IMR-90 (cell line): ENCODE results near the gene FAM162B. TPM values are rescaled to one million over a fixed set of nuclear protein-coding genes. Genes with fewer than 3 reads are reported as not detected.

Source experiments
- ATAC-seq: fragments of 200-7000 bp; cut with Tn5 transposase; 2 replicates; pipeline ENCODE4 v1.9.1; 2020; ENCODE audit warnings: low read depth, mild to moderate bottlenecking, moderate library complexity
- BruUV-seq: library from RNA; stranded (reverse); fragments of 400-500 nt; replicated peaks from 2 replicates; lab custom pipeline; 2021; lab: Mats Ljungman, UMichigan
- CTCF ChIA-PET: fragments of 300-600 bp; formaldehyde crosslinking; extraction: SDS; loops from one replicate; lab custom pipeline; 2021; ENCODE audit warnings: antibody characterized with exemption; lab: Yijun Ruan, JAX
- POLR2A ChIA-PET: fragments of 300-600 bp; sonication (Branson Sonifier 250); formaldehyde crosslinking; loops from one replicate; lab custom pipeline; 2022; ENCODE audit warnings: antibody characterized with exemption; ENCODE audit not compliant: unreplicated experiment; lab: Charles Lee
- DNase-seq: peaks from one replicate; pipeline ENCODE4 v3.0.0; 2013
- H2AFZ ChIP-seq: replicated peaks from 2 replicates; pipeline ENCODE3; 2013; ENCODE audit warnings: low read length, mild to moderate bottlenecking; ENCODE audit not compliant: poor library complexity
- H2AK5ac ChIP-seq: 2 replicates; pipeline ENCODE4 v1.6.1; 2013; ENCODE audit warnings: low read depth, low read length, inconsistent platforms
- H2AK9ac ChIP-seq: replicated peaks from 2 replicates; pipeline ENCODE3; 2013; ENCODE audit warnings: mild to moderate bottlenecking, low read depth, low read length, moderate library complexity; ENCODE audit not compliant: poor library complexity
- H2BK120ac ChIP-seq: 2 replicates; pipeline ENCODE4 v1.6.1; 2013; ENCODE audit warnings: low read depth, low read length, inconsistent platforms
- H2BK15ac ChIP-seq: 3 replicates; pipeline ENCODE4 v1.6.1; 2013; ENCODE audit warnings: low read depth, low read length, inconsistent platforms
- H2BK20ac ChIP-seq: 2 replicates; pipeline ENCODE4 v1.6.1; 2013; ENCODE audit warnings: low read depth, mild to moderate bottlenecking, inconsistent platforms, low read length, moderate library complexity
- H2BK5ac ChIP-seq: 2 replicates; pipeline ENCODE4 v1.6.1; 2013; ENCODE audit warnings: mild to moderate bottlenecking, low read depth, low read length, inconsistent platforms; ENCODE audit not compliant: poor library complexity, severe bottlenecking
- H3K14ac ChIP-seq: replicated peaks from 2 replicates; pipeline ENCODE4 v1.6.1; 2013; ENCODE audit warnings: low read depth, low read length, inconsistent platforms
- H3K18ac ChIP-seq: 2 replicates; pipeline ENCODE4 v1.6.1; 2013; ENCODE audit warnings: low read depth, low read length, control low read depth
- H3K23ac ChIP-seq: 2 replicates; pipeline ENCODE4 v1.6.1; 2013; ENCODE audit warnings: low read depth, low read length, inconsistent platforms
- H3K27ac ChIP-seq: 2 replicates; pipeline ENCODE4 v1.5.1; 2013; ENCODE audit warnings: mild to moderate bottlenecking, control low read depth, low read length; ENCODE audit not compliant: insufficient read depth
- H3K27me3 ChIP-seq: 2 replicates; pipeline ENCODE4 v1.6.1; 2013; ENCODE audit warnings: low read length; ENCODE audit not compliant: control insufficient read depth, insufficient read depth
- H3K36me3 ChIP-seq: 2 replicates; pipeline ENCODE4 v1.6.1; 2013; ENCODE audit warnings: low read length, mixed read lengths; ENCODE audit not compliant: control insufficient read depth, insufficient read depth
- H3K4ac ChIP-seq: 2 replicates; pipeline ENCODE4 v1.6.1; 2013; ENCODE audit warnings: low read depth, low read length, inconsistent platforms
- H3K4me1 ChIP-seq: 2 replicates; pipeline ENCODE4 v1.6.1; 2013; ENCODE audit warnings: low read length, mixed read lengths; ENCODE audit not compliant: control insufficient read depth, insufficient read depth
- H3K4me2 ChIP-seq: 2 replicates; pipeline ENCODE4 v1.6.1; 2013; ENCODE audit warnings: low read depth, mild to moderate bottlenecking, control low read depth, low read length, moderate library complexity
- H3K4me3 ChIP-seq: 2 replicates; pipeline ENCODE4 v1.5.1; 2013; ENCODE audit warnings: low read depth, mild to moderate bottlenecking, control low read depth, low read length, moderate library complexity; ENCODE audit not compliant: insufficient read depth
- H3K56ac ChIP-seq: 2 replicates; pipeline ENCODE4 v1.6.1; 2013; ENCODE audit warnings: low read length, inconsistent platforms; ENCODE audit not compliant: insufficient read depth; ENCODE audit errors: extremely low read depth
- H3K79me1 ChIP-seq, 2 experiments: 2 replicates each; pipeline ENCODE4 v1.6.1; 2013; ENCODE audit warnings: low read length in 2 of 2, inconsistent platforms in 1 of 2, low read depth in 1 of 2
- H3K9ac ChIP-seq: 2 replicates; pipeline ENCODE4 v1.6.1; 2013; ENCODE audit warnings: low read depth, low read length, control low read depth
- H3K9me1 ChIP-seq: 2 replicates; pipeline ENCODE4 v1.6.1; 2013; ENCODE audit warnings: low read length, inconsistent platforms; ENCODE audit not compliant: insufficient read depth
- H3K9me3 ChIP-seq: 2 replicates; pipeline ENCODE4 v1.6.1; 2013; ENCODE audit warnings: low read length; ENCODE audit not compliant: control insufficient read depth, insufficient read depth
- H4K20me1 ChIP-seq: 2 replicates; pipeline ENCODE4 v1.6.1; 2013; ENCODE audit warnings: low read length, inconsistent platforms; ENCODE audit not compliant: insufficient read depth
- H4K5ac ChIP-seq: 2 replicates; pipeline ENCODE4 v1.6.1; 2013; ENCODE audit warnings: mild to moderate bottlenecking, low read depth, low read length, control low read depth
- H4K8ac ChIP-seq, 2 experiments: 2 replicates each; pipeline ENCODE4 v1.6.1; 2013; ENCODE audit warnings: low read depth in 2 of 2, low read length in 2 of 2, control low read depth in 1 of 2, inconsistent platforms in 1 of 2
- H4K91ac ChIP-seq: 2 replicates; pipeline ENCODE4 v1.6.1; 2013; ENCODE audit warnings: low read depth, low read length, inconsistent platforms; ENCODE audit not compliant: insufficient read depth
- CEBPB ChIP-seq: IDR thresholded peaks from 2 replicates; pipeline ENCODE4 v1.6.1; 2012; ENCODE audit warnings: low read depth, low read length, improper control_type of control experiment
- CHD1 ChIP-seq: IDR thresholded peaks from 2 replicates; pipeline ENCODE4 v1.6.1; 2012; ENCODE audit warnings: low read depth, low read length, improper control_type of control experiment
- MAFK ChIP-seq: IDR thresholded peaks from 2 replicates; pipeline ENCODE4 v1.6.1; 2012; ENCODE audit warnings: low read depth, low read length, improper control_type of control experiment
- MXI1 ChIP-seq: IDR thresholded peaks from 2 replicates; pipeline ENCODE4 v1.6.1; 2012; ENCODE audit warnings: low read depth, mild to moderate bottlenecking, low read length, moderate library complexity, borderline replicate concordance
- RCOR1 ChIP-seq: IDR thresholded peaks from 2 replicates; pipeline ENCODE4 v1.6.1; 2012; ENCODE audit warnings: mild to moderate bottlenecking, low read length, improper control_type of control experiment; ENCODE audit not compliant: insufficient replicate concordance
- SMC3 ChIP-seq: fragments of 150-350 bp; IDR thresholded peaks from 2 replicates; pipeline ENCODE4 v1.6.1; 2016; ENCODE audit warnings: low read depth, mild to moderate bottlenecking, antibody characterized with exemption, low read length, moderate library complexity
- dilution Hi-C: fragments of 300-500 bp; cut with HindIII; formaldehyde crosslinking; loops from one replicate; pipeline ENCODE4 v1.14.3; 2018; ENCODE audit warnings: low sequenced_read_pairs; ENCODE audit not compliant: unreplicated experiment
- in situ Hi-C: fragments of 300-500 bp; cut with MboI; formaldehyde crosslinking; loops from 3 replicates; pipeline ENCODE4 v1.14.3; 2019; ENCODE audit warnings: low sequenced_read_pairs, inconsistent platforms, mixed read lengths
- intact Hi-C: fragments of 100-400 bp; cut with micrococcal nuclease; formaldehyde crosslinking; loops from 2 replicates; pipeline ENCODE4 v1.10.0; 2022
- polyA plus RNA-seq, 3 experiments: library from polyadenylated mRNA; depleted of rRNA; stranded (reverse); fragments of >200 nt; gene quantifications; 2 replicates each; pipeline ENCODE4 v1.2.3, GENCODE V29; 2012; ENCODE audit warnings: low replicate concordance in 1 of 3
- total RNA-seq: library from RNA; depleted of rRNA; stranded (reverse); fragments of >200 nt; gene quantifications from 2 replicates; pipeline ENCODE4 v1.2.3, GENCODE V29; 2012

The FAM162B gene
- total and polyA plus RNA-seq, 2 of the 4 experiments (the other 2 are of a cell fraction), result 2.9 to 3.2 TPM

DNA sequence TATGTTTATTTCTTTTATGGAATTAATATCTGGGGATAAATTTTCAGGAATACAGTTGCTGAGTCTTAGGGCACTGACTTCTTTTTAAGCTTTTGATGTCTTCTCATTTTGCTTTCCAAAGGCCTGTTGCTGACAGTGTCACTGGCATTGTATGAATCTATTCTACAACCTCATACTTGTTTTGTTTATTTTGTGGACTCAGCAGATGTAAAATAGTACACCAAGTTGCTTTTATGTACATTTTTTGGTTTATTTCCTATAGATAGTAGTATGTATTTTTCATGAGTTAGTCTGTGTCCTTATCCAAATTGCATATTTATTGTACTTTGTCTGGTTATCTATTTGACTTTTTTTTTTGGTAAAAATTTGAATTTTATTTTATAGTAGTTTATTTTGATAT is 35.0 kb downstream of the FAM162B start:
- H3K9me1 ChIP-seq, result no peaks in the 10 kb centered on the region
- no peak overlapping the region for H4K91ac ChIP-seq
- H3K36me3 ChIP-seq, result peaks cover 5% of the 10 kb centered on the region; the same call in 1 of the 2 replicates
- intact Hi-C loops, result no loop called here
- no peak overlapping the region for H3K23ac ChIP-seq
- no peak overlapping the region for H4K8ac ChIP-seq
- CTCF ChIA-PET, result interaction anchor here (0.7 kb wide), 1 partner anchor 26 kb away, joined by 5 read pairs; no protein-coding TSS in a partner anchor
- BruUV-seq, result no TSS peak
- no peaks in the 10 kb centered on the region for H3K9me3 ChIP-seq
- H2BK20ac ChIP-seq, result no peak overlapping the region
- DNase-seq (no peak), ATAC-seq (no peak)
- no peak overlapping the region for H2BK15ac ChIP-seq
- no peak overlapping the region for H3K9ac ChIP-seq
- H3K27ac ChIP-seq, result no peak overlapping the region
- no peak overlapping the region for H3K4me2 ChIP-seq
- no peaks in the 10 kb centered on the region for H4K20me1 ChIP-seq
- no peak overlapping the region for H3K4me3 ChIP-seq
- H2BK120ac ChIP-seq, result no peak overlapping the region
- POLR2A ChIA-PET, result no interaction called here
- no peaks in the 10 kb centered on the region; a peak in 1 of 4 replicates for H3K79me1 ChIP-seq
- H2AFZ ChIP-seq, result no peak overlapping the region
- H3K56ac ChIP-seq, result no peak overlapping the region
- no peak overlapping the region for H2BK5ac ChIP-seq
- no peak overlapping the region for H3K14ac ChIP-seq
- H4K5ac ChIP-seq, result no peak overlapping the region
- in situ Hi-C loops, result no loop called here
- no peak overlapping the region for H3K4ac ChIP-seq
- dilution Hi-C loops, result no loop called here
- H3K27me3 ChIP-seq, result no peaks in the 10 kb centered on the region
- no peak overlapping the region for H2AK9ac ChIP-seq
- TF ChIP-seq RCOR1, result no peak
- TF ChIP-seq SMC3, result no peak
- no peak for TF ChIP-seq CHD1
- TF ChIP-seq MAFK, result no peak
- no peak for TF ChIP-seq CEBPB
- TF ChIP-seq MXI1, result no peak
- no peaks in the 10 kb centered on the region for H3K4me1 ChIP-seq
- H3K18ac ChIP-seq, result no peak overlapping the region
- no peak overlapping the region for H2AK5ac ChIP-seq
